Loucy (cell line): ENCODE data around the gene WSCD1.

ENCODE experiments used
- CTCF ChIP-seq: fragments of 200-600 bp; sonication (generic); conservative IDR thresholded peaks from 2 replicates; pipeline ENCODE4 v1.5.1; 2014; ENCODE audit warnings: mild to moderate bottlenecking, antibody characterized with exemption, low read length
- EZH2phosphoT487 ChIP-seq: fragments of 200-600 bp; IDR thresholded peaks from 2 replicates; pipeline ENCODE4 v1.6.1; 2018; ENCODE audit warnings: antibody characterized with exemption, mild to moderate bottlenecking, moderate library complexity, borderline replicate concordance

DNA sequence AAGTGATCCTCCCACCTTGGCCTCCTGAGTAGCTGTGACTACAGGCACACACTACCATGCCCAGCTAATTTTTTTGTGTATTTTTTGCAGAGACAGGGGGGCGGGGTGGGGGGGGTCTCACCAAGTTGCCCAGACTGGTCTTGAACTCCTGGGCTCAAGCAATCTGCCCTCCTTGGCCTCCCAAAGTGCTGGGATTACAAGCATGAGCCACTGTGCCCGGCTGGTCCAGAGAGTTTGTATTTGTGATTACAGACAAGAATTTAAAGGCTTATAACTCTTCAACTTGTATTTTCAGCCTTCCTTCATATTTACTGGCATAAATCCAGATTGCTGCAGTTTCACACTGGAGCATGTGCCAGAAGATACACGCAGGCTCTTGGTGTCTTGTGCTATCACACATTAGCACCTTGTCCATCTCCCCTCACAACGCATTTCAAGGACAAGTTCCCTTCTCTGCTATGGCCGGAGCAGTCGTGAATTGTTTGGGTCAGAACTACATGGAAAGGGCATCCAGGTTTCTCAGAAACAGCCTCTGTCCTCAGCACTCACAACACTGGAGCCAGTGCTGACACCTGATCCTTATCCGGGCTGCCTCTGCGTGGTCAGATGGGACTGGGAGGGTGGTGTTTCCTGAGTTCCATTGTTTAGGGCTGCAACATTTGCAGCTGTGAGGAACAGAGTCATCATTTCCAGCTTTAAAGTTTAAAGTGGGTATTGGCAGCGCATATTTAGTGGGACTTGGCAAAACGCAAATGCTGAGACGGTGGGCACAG lies 28.1 kb downstream of the WSCD1 start:
- TF ChIP-seq CTCF, result no peak
- TF ChIP-seq EZH2phosphoT487, result no peak
